HG02973 (cell line): ENCODE data around the gene FAM20A.
A peak's percentile ranks its signal among the peaks of the same experiment; 100 is the strongest.
"Not testable (repeated sequence)": the region's sequence is repeated elsewhere in the genome, so short reads cannot be mapped to it uniquely, and the experiment has no call there.

Experiments used
- ATAC-seq: cut with Tn5 transposase; IDR thresholded peaks from one replicate; pipeline ENCODE4 v1.9.1; 2021; ENCODE audit warnings: moderate library complexity; ENCODE audit not compliant: unreplicated experiment

Gene FAM20A

GRCh38 chr17:68532826-68533225, 68.3 kb downstream of the FAM20A start:
- ATAC-seq = no peak

- no peak for ATAC-seq
Measured at GRCh38 chr17:68531252-68531651, 69.9 kb downstream of the FAM20A start.

- ATAC-seq = no peak
Measured at GRCh38 chr17:68527314-68527713, 73.9 kb downstream of the FAM20A start.

GRCh38 chr17:68526548-68526947, 74.6 kb downstream of the FAM20A start:
- no peak for ATAC-seq

GRCh38 chr17:68522266-68522665, 78.9 kb downstream of the FAM20A start:
- no peak for ATAC-seq

GRCh38 chr17:68519911-68520310, 81.3 kb downstream of the FAM20A start:
- ATAC-seq = no peak

GRCh38 chr17:68519051-68519450, 82.1 kb downstream of the FAM20A start:
- ATAC-seq = not testable (repeated sequence)

- no peak for ATAC-seq
Measured at GRCh38 chr17:68518063-68518815, 82.9 kb downstream of the FAM20A start.

- ATAC-seq = not testable (repeated sequence)
Measured at GRCh38 chr17:68517605-68518004, 83.6 kb downstream of the FAM20A start.

GRCh38 chr17:68516732-68517131, 84.4 kb downstream of the FAM20A start:
- no peak for ATAC-seq

- ATAC-seq = no peak
Measured at GRCh38 chr17:68514831-68515635, 86.1 kb downstream of the FAM20A start.

GRCh38 chr17:68513932-68514331, 87.2 kb downstream of the FAM20A start:
- no peak for ATAC-seq

- no peak for ATAC-seq
Measured at GRCh38 chr17:68512960-68513474, 88.2 kb downstream of the FAM20A start.

- ATAC-seq = peak; percentile 87
Measured at GRCh38 chr17:68512247-68512959, 88.8 kb downstream of the FAM20A start, which contains the start of gene PRKAR1A. TSS of gene PRKAR1A (plus strand) at chr17:68512430. CDS start at chr17:68515400, 2,970 bp downstream.

GRCh38 chr17:68511671-68512246, 89.4 kb downstream of the FAM20A start:
- peak; percentile 41 for ATAC-seq

GRCh38 chr17:68511254-68511670, 89.9 kb downstream of the FAM20A start:
- ATAC-seq = no peak

- ATAC-seq = no peak
Measured at GRCh38 chr17:68509141-68510057, 91.8 kb downstream of the FAM20A start.

GRCh38 chr17:68507576-68507975, 93.6 kb downstream of the FAM20A start:
- ATAC-seq = no peak

GRCh38 chr17:68505951-68506350, 95.2 kb downstream of the FAM20A start:
- no peak for ATAC-seq

- ATAC-seq = no peak
Measured at GRCh38 chr17:68501074-68501473, 100.1 kb downstream of the FAM20A start.
